GM19463 (cell line): ENCODE data around the gene BTNL8.
"Not testable (repeated sequence)": the region's sequence is repeated elsewhere in the genome, so short reads cannot be mapped to it uniquely, and the experiment has no call there.

Experiments used
- ATAC-seq: cut with Tn5 transposase; IDR thresholded peaks from one replicate; pipeline ENCODE4 v1.9.1; 2021; ENCODE audit warnings: mild to moderate bottlenecking, moderate library complexity; ENCODE audit not compliant: unreplicated experiment

The BTNL8 gene

DNA sequence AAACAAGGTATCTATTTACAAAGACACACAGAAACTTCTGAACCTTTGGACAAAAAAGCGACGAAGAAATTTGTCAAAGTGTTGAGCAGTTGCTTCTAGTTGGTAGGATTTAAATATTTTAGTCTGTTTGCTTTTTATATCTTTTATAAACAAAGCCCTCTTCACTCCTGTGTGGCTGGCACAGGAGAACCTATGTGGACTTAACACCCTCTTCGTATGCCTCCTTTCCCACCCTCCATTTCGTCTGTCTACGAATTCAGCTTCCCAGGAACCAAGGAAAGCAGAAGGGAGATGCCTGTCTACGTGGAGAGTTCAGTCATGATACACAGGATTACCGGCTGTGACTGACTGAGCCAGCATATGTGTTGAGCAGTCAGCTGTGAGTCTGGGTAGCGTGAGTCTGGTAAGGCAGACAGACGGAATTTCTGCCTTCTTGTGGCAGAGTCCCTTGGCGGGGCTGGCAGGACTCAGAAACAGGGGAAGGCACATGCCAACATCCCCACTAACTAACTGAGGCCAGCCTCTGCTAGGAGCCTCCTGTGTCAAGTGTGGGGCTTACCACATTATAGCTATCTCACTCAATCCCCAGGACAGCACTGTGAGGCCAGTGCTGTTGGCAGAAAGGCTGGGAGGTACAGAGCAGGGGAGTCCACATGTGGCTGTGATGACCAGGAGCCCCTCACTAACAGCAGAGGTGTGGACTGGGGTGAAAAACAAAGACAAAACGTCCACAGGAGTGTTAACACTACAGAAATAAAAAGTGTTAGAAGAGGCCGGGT lies 24.0 kb upstream of the BTNL8 start:
- no peak for ATAC-seq

DNA sequence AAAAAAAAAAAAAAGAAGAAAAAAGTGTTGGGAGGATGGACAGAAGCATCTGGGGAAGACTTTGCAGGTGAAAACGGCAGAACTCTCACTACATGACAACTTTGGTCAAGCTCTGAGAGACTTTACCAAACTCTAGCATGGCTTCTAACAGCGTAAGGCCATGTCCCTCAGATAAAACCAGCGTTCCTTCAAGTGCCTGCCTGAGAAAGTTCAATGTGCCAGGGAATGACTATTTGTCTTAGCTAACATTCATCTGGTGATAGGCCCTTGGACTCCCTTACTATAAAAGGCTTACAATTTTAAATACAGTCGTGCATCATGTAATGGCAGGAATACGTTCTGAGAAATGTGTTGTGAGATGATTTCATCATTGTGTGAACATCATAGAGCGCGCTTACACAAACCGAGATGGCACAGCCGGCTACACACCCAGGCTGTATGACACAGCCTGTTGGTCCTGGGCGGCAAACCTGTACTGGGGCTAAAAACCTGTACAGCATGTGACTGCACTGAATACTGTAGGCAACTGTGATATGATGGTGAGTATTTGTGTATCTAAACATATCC lies 23.0 kb upstream of the BTNL8 start:
- no peak for ATAC-seq

GRCh38 chr5:180885845-180886529 lies 13.0 kb upstream of the BTNL8 start:
- not testable (repeated sequence) for ATAC-seq

- no peak for ATAC-seq
Observed at GRCh38 chr5:180889381-180889780, 9.6 kb upstream of the BTNL8 start.

GRCh38 chr5:180895330-180895729 lies 3.6 kb upstream of the BTNL8 start:
- ATAC-seq: not testable (repeated sequence)

GRCh38 chr5:180900178-180900577 lies 1.2 kb downstream of the BTNL8 start:
- no peak for ATAC-seq

- no peak for ATAC-seq
Observed at GRCh38 chr5:180901319-180902009, 2.5 kb downstream of the BTNL8 start.

GRCh38 chr5:180908400-180908799 lies 9.4 kb downstream of the BTNL8 start:
- no peak for ATAC-seq

DNA sequence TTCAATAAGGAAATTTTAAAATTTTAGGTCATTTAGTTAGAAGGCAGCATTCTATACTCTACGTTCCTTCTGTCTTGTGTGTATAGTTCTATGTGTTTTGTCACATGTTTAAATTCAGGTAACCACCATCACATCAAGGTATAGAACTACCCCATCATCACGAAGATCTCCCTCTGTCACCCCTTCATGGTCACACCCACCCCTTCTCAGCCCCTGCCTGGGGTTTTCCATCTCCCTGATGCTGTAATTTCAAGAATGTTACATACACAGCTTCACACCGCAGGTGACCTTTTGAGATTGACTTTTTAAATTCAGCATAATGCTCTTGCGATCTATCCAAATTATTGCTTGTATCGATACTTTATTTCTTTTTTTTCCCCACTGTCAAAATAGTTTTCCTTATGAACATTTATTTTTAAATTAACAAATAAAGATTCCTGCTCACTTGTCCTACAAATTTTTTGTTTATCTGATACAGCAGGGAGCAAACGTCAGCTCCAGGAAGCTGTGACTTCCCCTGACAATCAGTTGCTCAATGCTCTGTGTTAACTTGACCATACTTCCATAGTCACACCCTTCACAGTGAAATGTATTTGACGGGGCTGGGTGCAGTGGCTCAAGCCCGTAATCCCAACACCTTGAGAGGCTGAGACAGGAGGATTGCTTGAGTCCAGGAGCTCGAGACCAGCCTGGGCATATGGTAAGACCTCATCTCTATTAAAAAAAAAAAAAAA lies 10.2 kb downstream of the BTNL8 start:
- ATAC-seq: no peak

DNA sequence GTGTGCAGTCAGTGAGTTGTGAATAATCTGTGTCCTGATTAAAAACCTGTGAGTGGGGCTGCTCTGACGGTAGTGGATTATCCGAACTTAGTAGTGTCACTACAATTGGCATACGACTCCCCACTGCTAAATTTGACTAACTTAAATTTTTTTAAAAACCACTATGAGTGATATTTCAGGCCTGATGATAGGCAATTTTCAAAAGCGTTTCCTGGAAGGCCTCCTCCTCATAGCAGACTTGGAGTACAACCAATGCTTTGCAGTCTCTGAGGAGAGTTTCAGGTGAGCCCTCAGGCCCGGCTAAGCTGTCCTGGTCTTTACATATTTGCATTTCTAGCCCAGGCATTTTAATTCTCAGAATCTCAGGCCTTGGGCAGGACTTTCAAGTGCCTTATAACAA lies 10.8 kb downstream of the BTNL8 start:
- ATAC-seq: no peak

- ATAC-seq: no peak
Observed at GRCh38 chr5:180910182-180910581, 11.2 kb downstream of the BTNL8 start.

GRCh38 chr5:180910735-180911134 lies 11.8 kb downstream of the BTNL8 start:
- ATAC-seq: no peak

- ATAC-seq: no peak
Observed at GRCh38 chr5:180914646-180915045, 15.7 kb downstream of the BTNL8 start.

- no peak for ATAC-seq
Observed at GRCh38 chr5:180915924-180916323, 17.0 kb downstream of the BTNL8 start.

GRCh38 chr5:180918380-180918779 lies 19.4 kb downstream of the BTNL8 start:
- ATAC-seq: no peak

DNA sequence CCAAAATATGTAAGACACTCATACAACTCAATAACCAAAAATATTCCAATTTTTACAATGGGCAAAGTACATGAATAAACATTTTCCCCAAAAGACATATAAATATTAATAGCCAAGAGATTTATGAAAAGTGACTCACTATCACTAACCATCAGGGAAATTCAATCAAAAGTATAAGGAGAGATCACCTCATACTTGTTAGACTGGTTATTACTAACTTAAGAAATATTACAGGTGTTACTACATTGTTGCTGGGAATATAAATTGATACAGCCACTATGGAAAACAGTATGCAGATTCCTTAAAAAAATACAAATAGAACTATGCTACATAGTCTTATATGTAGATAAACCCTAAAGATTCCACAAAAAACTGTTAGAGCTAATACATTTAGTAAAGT lies 21.8 kb downstream of the BTNL8 start:
- no peak for ATAC-seq

DNA sequence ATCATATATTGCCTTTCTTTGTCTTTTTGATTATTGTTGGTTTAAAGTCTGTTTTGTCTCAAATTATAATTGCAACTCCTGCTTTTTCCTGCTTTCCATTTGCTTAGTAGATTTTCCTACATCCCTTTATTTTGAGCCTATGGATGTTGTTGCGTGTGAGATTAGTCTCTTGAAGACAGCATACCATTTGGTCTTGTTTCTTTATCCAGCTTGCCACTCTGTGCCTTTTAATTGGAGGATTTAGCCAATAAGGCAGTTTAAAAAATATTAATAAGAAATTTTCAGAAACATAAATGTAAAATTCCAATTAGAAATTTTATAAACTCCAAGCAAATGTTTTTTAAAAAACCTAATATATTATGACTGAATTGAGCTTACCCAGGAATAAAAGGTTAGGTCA lies 24.0 kb downstream of the BTNL8 start:
- no peak for ATAC-seq

DNA sequence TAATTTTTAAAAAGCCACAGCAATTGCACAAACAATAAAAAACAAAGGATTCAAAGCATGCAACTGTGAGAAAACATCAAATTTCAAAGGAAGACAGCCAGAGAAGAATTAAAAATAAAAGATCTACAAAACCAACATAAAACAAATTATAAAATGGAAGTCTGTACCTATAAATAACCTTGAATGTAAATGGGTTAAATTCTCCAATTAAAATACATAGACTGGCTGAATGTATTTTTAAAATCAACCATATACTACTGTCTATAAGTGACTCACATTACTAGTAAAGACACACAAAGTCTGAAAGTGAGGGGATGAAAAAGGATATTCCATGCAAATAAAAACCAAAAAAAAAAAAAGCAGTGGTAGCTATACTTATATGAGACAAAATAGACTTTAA lies 33.7 kb downstream of the BTNL8 start:
- ATAC-seq: no peak

GRCh38 chr5:180935203-180935602 lies 36.2 kb downstream of the BTNL8 start:
- no peak for ATAC-seq

GRCh38 chr5:180938294-180938693 lies 39.3 kb downstream of the BTNL8 start:
- no peak for ATAC-seq
